K562 (cell line): Measurements from ENCODE around the gene SLC2A2.

Experiments
- ATF3 ChIP-seq, 2 experiments: fragments of 450-650 bp in 1 of 2; sonication (generic) in 1 of 2; formaldehyde crosslinking in 1 of 2; IDR thresholded peaks in 1 of 2; conservative IDR thresholded peaks in 1 of 2; 2 replicates each; pipeline versions ENCODE4 v1.6.1 to v1.8.1; 2016 to 2023; ENCODE audit warnings: mild to moderate bottlenecking in 2 of 2, moderate library complexity in 2 of 2, inconsistent platforms in 1 of 2, missing genetic modification reagents in 1 of 2
- CTCF ChIP-seq, 3 experiments: IDR thresholded peaks in 2 of 3; conservative IDR thresholded peaks in 1 of 3; 2 replicates each; pipeline ENCODE4 v1.5.1; 2011 to 2012; ENCODE audit warnings: low read length in 3 of 3, mild to moderate bottlenecking in 3 of 3, control low read depth in 2 of 3, improper control_type of control experiment in 1 of 3, inconsistent platforms in 1 of 3, low read depth in 1 of 3, mixed read lengths in 1 of 3, moderate library complexity in 1 of 3; ENCODE audit not compliant: insufficient read depth in 2 of 3
- CUX1 ChIP-seq: fragments of 200-800 bp; sonication (Bioruptor generic); IDR thresholded peaks from 2 replicates; pipeline ENCODE4 v1.6.1; 2016; ENCODE audit warnings: missing genetic modification characterization, missing compliant biosample characterization
- HCFC1 ChIP-seq: IDR thresholded peaks from 2 replicates; pipeline ENCODE4 v1.6.1; 2012; ENCODE audit warnings: low read depth, low read length, improper control_type of control experiment
- HLTF ChIP-seq: fragments of 450-650 bp; IDR thresholded peaks from 2 replicates; pipeline ENCODE4 v1.6.1; 2016
- KDM4B ChIP-seq, 2 experiments: fragments of 450-650 bp in 1 of 2; sonication (generic) in 1 of 2; IDR thresholded peaks; 2 replicates each; pipeline ENCODE4 v1.6.1; 2016 to 2017; ENCODE audit warnings: borderline replicate concordance in 2 of 2, antibody characterized with exemption in 1 of 2, low read depth in 1 of 2, mild to moderate bottlenecking in 1 of 2
- L3MBTL2 ChIP-seq: fragments of 450-650 bp; IDR thresholded peaks from 2 replicates; pipeline ENCODE4 v1.6.1; 2016; ENCODE audit warnings: mild to moderate bottlenecking, moderate library complexity
- PML ChIP-seq: IDR thresholded peaks from 2 replicates; pipeline ENCODE4 v1.6.1; 2012; ENCODE audit warnings: low read length, inconsistent platforms
- PYGO2 ChIP-seq: fragments of 450-650 bp; IDR thresholded peaks from 2 replicates; pipeline ENCODE4 v1.6.1; 2016; ENCODE audit warnings: mild to moderate bottlenecking, missing genetic modification characterization, moderate library complexity, missing compliant biosample characterization
- SIN3B ChIP-seq: fragments of 450-650 bp; IDR thresholded peaks from 2 replicates; pipeline ENCODE4 v1.6.1; 2017; ENCODE audit warnings: low read depth, mild to moderate bottlenecking, moderate library complexity
- STAT6 ChIP-seq: sonication (generic); formaldehyde crosslinking; IDR thresholded peaks from 2 replicates; pipeline ENCODE4 v1.8.1; 2023; ENCODE audit warnings: mild to moderate bottlenecking, missing genetic modification reagents
- THRB ChIP-seq: fragments of 450-650 bp; formaldehyde crosslinking; conservative IDR thresholded peaks from 2 replicates; pipeline ENCODE4 v1.4.0; 2022; ENCODE audit warnings: mild to moderate bottlenecking, missing genetic modification characterization

GRCh38 chr3:170959457-170959856, 67.1 kb downstream of the SLC2A2 start:
- TF ChIP-seq HCFC1 (no peak), STAT6 (CRISPR knock-in tag) (no peak), L3MBTL2 (no peak), CTCF (IDR thresholded peaks at IDR 0.05 in 2 of 3, conservative IDR thresholded peaks at IDR 0.05 in 1 of 3; ENCODE audit: insufficient read depth in 2 of 3, low read depth in 1 of 3, low read length in 3 of 3) (no peak), CUX1 (CRISPR knock-in tag) (no peak), KDM4B (IDR thresholded peaks at IDR 0.05; ENCODE audit: borderline replicate concordance in 2 of 2, low read depth in 1 of 2) (no peak), PYGO2 (tag) (no peak), SIN3B (no peak), HLTF (no peak), THRB (CRISPR knock-in tag) (no peak), ATF3 (IDR thresholded peaks at IDR 0.05) (no peak), ATF3 (CRISPR knock-in tag; conservative IDR thresholded peaks at IDR 0.05) (no peak), PML (no peak)
